ENCODE measurements around the gene ESR1.

ESR1 gene

GRCh38 chr6:152091201-152091600 is 283.7 kb downstream of the ESR1 start:
- DNase-seq (ENCODE audit: low read depth): no peak
- in situ Hi-C loops (cut with HindIII; ENCODE audit: low sequenced_read_pairs): no loop called here
- no peak overlapping the region for H3K4me3 ChIP-seq (ENCODE audit: low read depth, low read length)
- no peak for TF ChIP-seq CTCF (IDR thresholded peaks at IDR 0.05; ENCODE audit: low read depth, low read length, missing control alignments)

- TF ChIP-seq CTCF (IDR thresholded peaks at IDR 0.05; ENCODE audit: low read depth, low read length, missing control alignments): no peak
- DNase-seq (ENCODE audit: low read depth): peak; percentile 22
- in situ Hi-C loops (cut with HindIII; ENCODE audit: low sequenced_read_pairs): no loop called here
- no peak overlapping the region for H3K4me3 ChIP-seq (ENCODE audit: low read depth, low read length)
Measured at GRCh38 chr6:152091851-152092341, 284.4 kb downstream of the ESR1 start.

GRCh38 chr6:152093711-152094110 is 286.2 kb downstream of the ESR1 start:
- TF ChIP-seq CTCF (IDR thresholded peaks at IDR 0.05; ENCODE audit: low read depth, low read length, missing control alignments): no peak
- no peak overlapping the region for H3K4me3 ChIP-seq (ENCODE audit: low read depth, low read length)
- in situ Hi-C loops (cut with HindIII; ENCODE audit: low sequenced_read_pairs): no loop called here
- no peak for DNase-seq (ENCODE audit: low read depth)

GRCh38 chr6:152094276-152094675 is 286.8 kb downstream of the ESR1 start:
- TF ChIP-seq CTCF (IDR thresholded peaks at IDR 0.05; ENCODE audit: low read depth, low read length, missing control alignments): no peak
- in situ Hi-C loops (cut with HindIII; ENCODE audit: low sequenced_read_pairs): no loop called here
- DNase-seq (ENCODE audit: low read depth): no peak
- H3K4me3 ChIP-seq (ENCODE audit: low read depth, low read length): no peak overlapping the region

DNA sequence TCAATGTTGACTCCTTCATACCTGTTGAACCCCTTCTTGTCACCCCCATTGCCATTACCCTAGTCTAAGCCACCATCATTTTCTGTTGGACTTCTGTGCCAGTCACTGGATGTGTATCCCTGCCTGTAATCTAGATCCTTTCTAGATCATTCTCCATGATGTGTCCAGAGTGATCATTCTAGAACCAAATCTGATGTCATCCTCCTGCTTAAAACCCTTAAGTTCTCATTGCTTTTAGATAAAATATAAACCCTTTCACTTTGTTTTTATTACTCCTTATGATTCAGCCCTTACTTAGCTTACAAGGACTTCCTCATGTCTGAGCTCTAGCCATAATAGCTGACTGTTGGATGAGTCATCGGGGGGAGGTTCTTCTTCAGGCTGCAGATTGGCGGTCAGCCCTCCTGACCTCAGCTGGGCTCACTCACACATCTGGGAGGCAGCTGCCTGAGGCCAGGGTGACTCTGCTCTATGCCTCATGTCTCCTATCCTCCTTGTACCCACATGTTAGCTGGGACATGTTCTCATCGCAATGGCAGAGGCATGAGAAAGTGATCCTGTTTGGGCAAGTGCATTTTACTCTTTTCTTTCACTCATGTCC is 287.6 kb downstream of the ESR1 start:
- no peak overlapping the region for H3K4me3 ChIP-seq (ENCODE audit: low read depth, low read length)
- DNase-seq (ENCODE audit: low read depth): peak; percentile 95
- TF ChIP-seq CTCF (IDR thresholded peaks at IDR 0.05; ENCODE audit: low read depth, low read length, missing control alignments): no peak
- in situ Hi-C loops (cut with HindIII; ENCODE audit: low sequenced_read_pairs): no loop called here

- in situ Hi-C loops (cut with HindIII; ENCODE audit: low sequenced_read_pairs): no loop called here
- peak; percentile 51 for DNase-seq (ENCODE audit: low read depth)
- no peak overlapping the region for H3K4me3 ChIP-seq (ENCODE audit: low read depth, low read length)
- peak; percentile 41 for TF ChIP-seq CTCF (IDR thresholded peaks at IDR 0.05; ENCODE audit: low read depth, low read length, missing control alignments)
Measured at GRCh38 chr6:152096863-152097496, 289.5 kb downstream of the ESR1 start.

Measured in astrocyte of the cerebellum (primary cell).